Activated CD4-positive, alpha-beta T cell treated with anti-CD3 and anti-CD28 coated beads, Interleukin-2, amount 50 U/mL, for 24 hours (primary cell): ENCODE results near the gene ADAMTSL2.

Experiments used
- DNase-seq, 2 donors: peaks; one replicate each; pipeline ENCODE4 v3.0.0-alpha.2; 2020; ENCODE audit warnings: low read depth in 1 of 2, low spot score in 1 of 2

ADAMTSL2 gene

DNA sequence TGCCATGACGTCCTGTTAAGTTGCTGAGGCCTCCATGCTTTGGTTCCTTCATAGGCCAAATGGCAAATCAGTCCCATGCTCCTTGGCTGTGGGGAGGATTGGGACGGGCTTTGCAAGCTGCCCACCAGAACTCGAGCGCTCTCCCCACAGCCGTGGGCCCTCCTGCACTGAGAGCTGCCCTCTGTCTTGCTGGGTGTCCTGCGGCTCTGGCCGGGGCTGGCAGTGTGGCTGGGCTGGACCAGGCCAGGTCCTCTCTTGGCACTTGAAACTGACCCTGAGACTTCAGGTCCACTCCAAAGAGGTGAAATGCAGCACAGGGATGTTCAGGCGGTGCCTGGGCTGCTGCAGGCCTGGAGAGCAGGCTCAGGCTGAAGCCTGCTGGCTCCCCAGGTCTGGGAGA is 16.8 kb upstream of the ADAMTSL2 start:
- no peak for DNase-seq

DNA sequence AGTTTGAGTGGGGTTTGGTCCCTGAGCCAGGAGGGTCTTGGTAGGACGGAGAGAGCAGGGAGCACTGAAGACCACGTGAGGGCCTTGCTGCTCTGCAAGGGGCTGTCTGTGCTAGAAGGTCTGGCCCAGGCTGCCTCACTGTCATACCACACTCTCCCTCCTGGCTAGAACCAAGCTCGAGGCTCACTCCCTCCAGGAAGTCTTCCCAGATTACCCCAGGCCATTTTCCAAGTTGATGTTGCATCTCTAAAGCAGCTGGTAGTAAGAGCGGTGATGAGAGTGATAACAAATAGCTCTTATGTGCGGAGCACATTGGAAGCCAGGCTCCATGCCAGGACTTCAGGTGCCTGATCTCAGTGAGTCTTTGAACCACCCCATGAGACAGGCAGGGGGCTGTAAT is 16.3 kb upstream of the ADAMTSL2 start:
- no peak for DNase-seq

DNA sequence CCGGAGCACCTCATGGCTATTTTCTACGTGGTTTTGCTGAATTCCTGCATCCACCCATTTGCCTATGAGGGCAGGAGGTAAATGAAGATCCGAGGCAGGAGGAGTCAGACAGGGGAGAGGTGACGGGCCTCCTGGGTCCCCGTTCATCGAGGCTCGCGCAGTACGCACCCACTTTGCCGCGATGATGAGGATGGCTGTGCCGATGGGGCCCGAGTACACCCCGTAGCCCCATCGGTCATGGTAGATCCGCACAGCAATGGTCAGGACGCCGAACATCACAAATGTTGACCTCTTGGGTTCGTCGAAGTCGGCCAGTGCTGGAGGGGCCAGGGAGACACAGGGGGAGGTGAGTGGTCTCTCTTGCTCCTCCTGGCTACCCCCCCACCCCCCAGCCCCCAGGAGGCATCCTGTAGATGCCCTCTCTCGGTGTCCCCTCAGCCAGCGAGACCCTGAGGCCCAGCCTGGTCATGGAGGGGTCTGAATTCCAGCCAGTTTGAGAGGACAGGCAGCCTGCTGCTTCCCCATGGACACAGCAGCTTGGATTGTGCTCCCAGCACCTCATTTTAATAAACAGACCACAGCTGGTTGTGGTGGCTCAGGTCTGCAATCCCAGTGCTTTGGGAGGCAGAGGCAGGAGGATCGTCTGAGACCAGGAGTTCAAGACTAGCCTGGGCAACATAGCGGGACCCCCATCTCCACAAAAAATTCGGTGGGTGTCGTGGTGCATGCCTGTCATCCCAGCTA is 15.6 kb upstream of the ADAMTSL2 start:
- no peak for DNase-seq

DNA sequence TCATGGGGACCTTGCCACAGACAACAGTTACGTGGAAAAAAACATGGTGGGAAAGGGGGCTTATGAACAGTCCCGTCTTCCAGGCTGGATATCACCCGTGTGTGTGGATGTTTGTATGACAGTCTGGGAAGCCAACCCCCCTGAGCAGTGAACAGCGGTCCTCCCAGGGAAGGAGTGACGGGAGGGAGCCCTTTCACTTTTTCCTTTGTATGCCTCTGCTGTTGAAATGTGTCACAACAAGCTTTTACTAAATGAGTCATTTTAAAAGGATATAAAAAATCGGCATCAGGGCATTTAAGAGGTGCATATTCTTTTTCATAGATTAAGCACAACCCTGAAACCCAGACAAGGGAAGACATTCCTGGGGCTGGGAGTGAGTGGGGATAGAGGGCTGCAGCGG is 14.8 kb upstream of the ADAMTSL2 start:
- DNase-seq, result no peak

DNA sequence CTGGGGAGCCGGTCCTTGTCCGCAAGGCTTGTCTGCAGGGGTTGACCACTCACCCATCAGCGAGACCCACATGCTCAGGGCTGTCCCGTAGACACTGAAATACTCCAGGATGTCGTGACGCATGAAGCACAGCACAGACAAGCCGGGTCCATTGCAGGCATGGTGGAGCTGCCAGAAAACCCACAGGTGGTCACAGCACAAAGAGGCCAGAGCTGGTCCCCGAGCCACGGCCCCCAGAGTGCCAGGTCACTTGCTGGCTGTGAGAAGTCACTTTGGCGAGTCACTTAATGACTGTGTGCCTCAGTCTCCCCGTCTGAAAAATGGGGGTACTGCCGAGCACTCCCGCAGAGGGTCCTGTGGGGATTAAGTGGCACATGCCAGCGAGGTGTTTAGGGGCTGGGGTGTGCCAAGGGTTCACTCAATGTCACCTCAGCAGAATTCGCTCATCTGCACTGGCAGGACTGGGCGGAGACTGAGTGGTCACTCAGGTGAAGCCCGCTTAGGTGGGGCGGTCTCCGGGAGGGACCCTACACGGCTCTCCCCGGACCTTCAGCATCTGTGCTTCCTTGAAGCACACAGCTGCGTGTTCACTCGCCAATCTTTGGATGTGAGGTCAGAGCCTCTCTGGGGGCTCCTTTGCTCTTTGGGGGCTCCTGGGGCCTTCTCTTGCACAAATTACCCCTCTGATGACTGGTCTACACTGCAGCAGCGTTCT is 14.2 kb upstream of the ADAMTSL2 start:
- DNase-seq, result no peak

- DNase-seq, result no peak
Observed at GRCh38 chr9:133521122-133522072, 13.1 kb upstream of the ADAMTSL2 start.

- DNase-seq, result no peak
Observed at GRCh38 chr9:133522073-133522910, 12.2 kb upstream of the ADAMTSL2 start.

DNA sequence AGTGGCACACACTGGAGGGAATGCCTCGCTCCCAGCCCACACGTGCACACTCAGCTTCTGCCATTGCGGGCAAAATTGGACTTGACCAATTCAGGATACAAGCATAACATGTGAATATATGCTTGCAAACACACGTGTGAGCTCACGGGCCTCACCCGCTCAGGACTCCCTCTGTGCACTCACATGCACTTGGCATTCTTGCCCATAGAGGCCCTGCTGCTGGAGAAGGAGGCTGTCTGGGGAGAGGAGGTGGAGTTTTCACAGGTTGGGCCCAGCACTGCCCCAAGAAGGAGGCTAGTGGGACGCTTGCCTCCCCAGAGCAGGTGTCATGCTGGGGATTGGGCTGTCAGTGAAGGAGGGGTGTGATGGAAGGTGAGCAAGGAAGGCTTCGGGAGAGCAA is 11.4 kb upstream of the ADAMTSL2 start:
- DNase-seq, result no peak

DNA sequence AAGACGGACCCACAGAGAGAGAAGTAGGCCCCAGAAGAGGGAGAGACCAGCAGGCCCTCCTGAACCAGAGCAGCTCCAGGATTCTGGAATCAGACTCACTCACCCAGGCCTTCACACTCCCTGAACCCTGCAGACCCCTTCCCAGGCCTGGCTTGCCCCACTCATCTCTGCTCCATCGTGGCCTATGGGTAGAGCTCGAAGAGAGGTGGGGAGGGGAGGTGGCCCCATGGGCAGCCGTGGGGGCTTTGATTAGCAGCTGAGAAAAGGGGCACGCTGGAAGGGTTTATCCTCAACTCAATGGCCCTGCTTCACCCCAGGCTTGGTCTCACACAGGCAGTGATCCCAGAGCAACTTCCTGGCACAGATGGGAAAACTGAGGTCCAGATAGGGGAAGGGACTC is 10.4 kb upstream of the ADAMTSL2 start:
- DNase-seq, result no peak

GRCh38 chr9:133524679-133525228 is 9.8 kb upstream of the ADAMTSL2 start, which contains the start of gene MYMK:
Gene MYMK (minus strand): TSS chr9:133524959. CDS start chr9:133524844, 115 bp downstream.
- no peak for DNase-seq

GRCh38 chr9:133525677-133526076 is 8.8 kb upstream of the ADAMTSL2 start:
- DNase-seq, result no peak

- no peak for DNase-seq
Observed at GRCh38 chr9:133526721-133527321, 7.7 kb upstream of the ADAMTSL2 start.

- no peak for DNase-seq
Observed at GRCh38 chr9:133527444-133527920, 7.0 kb upstream of the ADAMTSL2 start.

GRCh38 chr9:133528001-133528875 is 6.3 kb upstream of the ADAMTSL2 start:
- DNase-seq, result no peak

DNA sequence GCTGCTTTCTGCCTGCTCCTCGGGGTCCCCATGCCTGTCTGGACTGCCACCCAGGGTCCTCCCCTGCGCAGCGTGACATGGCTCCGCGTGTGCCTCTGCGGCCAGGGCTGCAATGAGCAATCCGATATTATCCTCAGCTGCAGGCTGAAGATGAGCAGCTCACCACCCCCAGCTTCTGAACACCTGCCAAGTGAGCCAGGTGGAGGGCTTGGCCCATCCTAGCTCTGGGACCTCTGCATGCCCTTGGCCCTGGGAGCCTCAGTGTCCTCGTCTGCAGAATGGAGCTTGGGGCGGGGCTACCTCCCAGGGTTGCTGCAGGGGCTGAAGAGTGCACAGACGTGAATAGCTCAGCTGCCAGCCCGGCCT is 5.6 kb upstream of the ADAMTSL2 start:
- DNase-seq, result no peak

- DNase-seq, result no peak
Observed at GRCh38 chr9:133529457-133529856, 5.0 kb upstream of the ADAMTSL2 start.

DNA sequence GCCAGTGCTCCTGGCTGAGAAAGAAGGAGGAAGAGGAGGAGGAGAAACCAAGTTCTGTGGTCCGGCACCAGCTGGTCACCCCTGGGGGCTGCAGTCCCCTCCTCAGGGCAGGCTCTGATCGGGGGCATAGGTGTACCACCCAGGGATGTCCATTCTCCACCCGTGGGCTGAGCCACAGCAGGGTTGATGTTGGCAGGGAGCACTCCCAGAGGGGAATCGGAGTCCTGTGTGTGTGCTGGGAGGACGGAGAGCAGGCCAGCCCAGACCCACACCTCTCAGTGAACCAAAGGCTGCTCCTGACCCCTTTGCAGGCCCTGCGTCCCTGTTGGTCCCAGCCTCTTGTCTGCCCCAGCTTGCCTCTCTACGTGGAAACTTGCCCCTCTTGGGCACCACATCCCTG is 4.6 kb upstream of the ADAMTSL2 start:
- DNase-seq, result no peak

- no peak for DNase-seq
Observed at GRCh38 chr9:133531293-133531692, 3.2 kb upstream of the ADAMTSL2 start.
